ENCODE data around the gene DPEP2NB.
"Not testable (repeated sequence)": the region's sequence is repeated elsewhere in the genome, so short reads cannot be mapped to it uniquely, and the experiment has no call there.

The DPEP2NB gene

GRCh38 chr16:67998779-67999688 is 16.7 kb downstream of the DPEP2NB start, which contains the start of gene DPEP2:
TSS of gene DPEP2 (minus strand) at chr16:67999484. CDS start at chr16:67993212, 6,272 bp downstream.
- POLR2A ChIA-PET = interaction anchor here (0.7 to 1.3 kb wide), 2 partner anchors 21 to 30 kb away, joined by 3 to 5 read pairs; no protein-coding TSS in a partner anchor
- 0 out of 2 replicates have a peak, but pooled peaks have one; percentile 16 for TF ChIP-seq ZNF585B (tag by site-specific recombination; IDR thresholded peaks at IDR 0.05)
- H3K4me3 ChIP-seq (ENCODE audit: low read depth, low read length); H3K36me3 ChIP-seq (ENCODE audit: control insufficient read depth in 2 of 2, insufficient read depth in 1 of 2, low read length in 2 of 2); H3K4me1 ChIP-seq (ENCODE audit: control insufficient read depth, insufficient read depth, low read length); H3K9me3 ChIP-seq (ENCODE audit: control insufficient read depth, insufficient read depth, low read depth, low read length); H3K27ac ChIP-seq (ENCODE audit: extremely low read depth, low read depth, low read length): not testable (repeated sequence)
- CTCF ChIA-PET = interaction anchor here (0.6 to 1.5 kb wide), 3 partner anchors 39 to 478 kb away, joined by 3 to 6 read pairs (median 4); no protein-coding TSS in a partner anchor

GRCh38 chr16:67998231-67998778 is 17.4 kb downstream of the DPEP2NB start:
- ChIA-PET CTCF (interaction anchor here (0.6 to 1.5 kb wide), 2 partner anchors 40 to 74 kb away, joined by 4 to 6 read pairs; no protein-coding TSS in a partner anchor), POLR2A (interaction anchor here (0.7 to 1.3 kb wide), 2 partner anchors 21 to 30 kb away, joined by 3 to 5 read pairs; no protein-coding TSS in a partner anchor)
- not testable (repeated sequence) for H3K27ac ChIP-seq (ENCODE audit: extremely low read depth, low read depth, low read length)

GRCh38 chr16:67996666-67997065 is 19.0 kb downstream of the DPEP2NB start:
- POLR2A ChIA-PET = interaction anchor here (0.8 kb wide), 1 partner anchor 26 kb away, joined by 3 read pairs; no protein-coding TSS in a partner anchor

More at GRCh38 chr16:67998231-67998778, 17.4 kb downstream of the DPEP2NB start:
- not testable (repeated sequence) for H3K36me3 ChIP-seq (ENCODE audit: control insufficient read depth in 2 of 2, insufficient read depth in 1 of 2, low read length in 2 of 2); H3K4me1 ChIP-seq (ENCODE audit: control insufficient read depth, insufficient read depth, low read length); H3K4me3 ChIP-seq (ENCODE audit: low read depth, low read length); H3K9me3 ChIP-seq (ENCODE audit: control insufficient read depth, insufficient read depth, low read depth, low read length)

More at GRCh38 chr16:67996666-67997065, 19.0 kb downstream of the DPEP2NB start:
- H3K36me3 ChIP-seq (ENCODE audit: control insufficient read depth in 2 of 2, insufficient read depth in 1 of 2, low read length in 2 of 2) = no peaks in the 10 kb centered on the region
- CTCF ChIA-PET = no interaction called here
- H3K9me3 ChIP-seq (ENCODE audit: control insufficient read depth, insufficient read depth, low read depth, low read length) = no peaks in the 10 kb centered on the region
- no peak overlapping the region for H3K27ac ChIP-seq (ENCODE audit: extremely low read depth, low read depth, low read length)
- TF ChIP-seq ZNF24 (tag by site-specific recombination; IDR thresholded peaks at IDR 0.05) = no peak
- no peak for TF ChIP-seq ZNF843 (tag by site-specific recombination; IDR thresholded peaks at IDR 0.05)
- no peak for TF ChIP-seq ZBTB49 (tag by site-specific recombination; IDR thresholded peaks at IDR 0.05; ENCODE audit: low read depth)
- TF ChIP-seq ZNF184 (tag by site-specific recombination; IDR thresholded peaks at IDR 0.05) = no peak
- TF ChIP-seq ZNF280D (tag by site-specific recombination; IDR thresholded peaks at IDR 0.05) = no peak
- no peaks in the 10 kb centered on the region for H3K4me1 ChIP-seq (ENCODE audit: control insufficient read depth, insufficient read depth, low read length)
- H3K4me3 ChIP-seq (ENCODE audit: low read depth, low read length) = no peak overlapping the region

All from HEK293 (cell line).